Testis (tissue), 3 donors: ENCODE data around the gene KRT77. TPM values are rescaled to one million over a fixed set of nuclear protein-coding genes. Genes with fewer than 3 reads are reported as not detected.

ENCODE experiments used
- DNase-seq: peaks from one replicate; pipeline ENCODE4 v3.0.0-alpha.2; 2019
- H3K27ac ChIP-seq, 2 donors: fragments of 200-600 bp; sonication (generic); one replicate each; pipeline ENCODE4 v1.5.1; 2019
- H3K27me3 ChIP-seq: fragments of 200-600 bp; sonication (generic); one replicate; pipeline ENCODE4 v1.5.1; 2019
- H3K36me3 ChIP-seq: fragments of 200-600 bp; sonication (generic); one replicate; pipeline ENCODE4 v1.5.1; 2017; ENCODE audit warnings: low read depth; ENCODE audit errors: missing control alignments
- H3K4me1 ChIP-seq: fragments of 200-600 bp; sonication (generic); one replicate; pipeline ENCODE4 v1.5.1; 2019
- H3K4me3 ChIP-seq, 2 donors: fragments of 200-600 bp; sonication (generic); one replicate each; pipeline ENCODE4 v1.5.1; 2017 to 2019
- H3K9me3 ChIP-seq: fragments of 200-600 bp; sonication (generic); one replicate; pipeline ENCODE4 v1.5.1; 2017
- POLR2A ChIP-seq: fragments of 450-650 bp; IDR thresholded peaks from one replicate; pipeline ENCODE4 v1.6.1; 2017; ENCODE audit warnings: antibody characterized with exemption, mild to moderate bottlenecking, moderate library complexity
- WGBS, 2 donors: methylation state at CpG; one replicate each; pipeline ENCODE4 v1.1.5; 2018; 5-methylcytosine and 5-hydroxymethylcytosine counted together
- intact Hi-C: fragments of 100-400 bp; cut with DNase I; formaldehyde crosslinking; loops from one replicate; pipeline ENCODE4 v1.15.1; 2023; ENCODE audit warnings: low total_unique reads
- polyA plus RNA-seq: library from polyadenylated mRNA; stranded (reverse); fragments of 350-450 nt; fragmentation: Illumina TruSeq; extraction: RNeasy Lipid Tissue Mini Kit (QIAGEN cat#74804); gene quantifications from one replicate; pipeline ENCODE4 v1.2.3, GENCODE V29; 2014; ENCODE audit warnings: low read depth, low replicate concordance; ENCODE audit not compliant: insufficient read depth
- total RNA-seq, 2 donors: library from RNA; depleted of rRNA; stranded (reverse); fragments of >200 nt; gene quantifications; one replicate each; pipeline ENCODE4 v1.2.3, GENCODE V29; 2016
- TF ChIP-seq, protein P1 (sequence below), 3 experiments: fragments of 450-650 bp in 2 of 3; fragments of 200-600 bp in 1 of 3; sonication (generic) in 1 of 3; IDR thresholded peaks; one replicate each; pipeline ENCODE4 v1.5.1; 2016 to 2019; ENCODE audit warnings: antibody characterized with exemption in 3 of 3, mild to moderate bottlenecking in 2 of 3, moderate library complexity in 1 of 3

Gene KRT77
- total and polyA plus RNA-seq, 3 donors from 2014 or later = 0.33 to 0.74 TPM; not detected in 1

DNA sequence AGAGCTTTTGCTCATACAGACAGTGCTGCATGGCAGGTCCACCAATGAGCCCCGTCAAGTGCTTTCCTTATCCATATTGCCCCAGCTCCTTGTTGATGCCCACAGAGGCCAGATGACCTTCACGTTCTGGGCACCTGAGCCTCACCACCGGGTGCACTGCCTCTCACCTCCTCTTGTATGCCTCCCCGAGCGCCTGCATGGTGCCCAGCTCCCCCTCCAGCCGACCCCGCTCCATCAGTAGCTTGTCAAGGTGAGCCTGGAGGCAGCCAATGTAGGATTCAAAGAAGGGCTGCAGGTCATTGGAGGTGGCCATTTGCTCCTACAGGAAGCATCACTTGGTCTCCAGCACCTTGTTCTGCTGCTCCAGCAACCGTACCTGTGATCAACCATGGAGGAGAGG is 31.8 kb upstream of the KRT77 start:
- Histone ChIP-seq H3K36me3 (no peaks in the 10 kb centered on the region), H3K4me1 (no peaks in the 10 kb centered on the region), H3K27me3 (no peaks in the 10 kb centered on the region), H3K27ac (no peak overlapping the region), H3K4me3 (no peak overlapping the region), H3K9me3 (no peaks in the 10 kb centered on the region)
- TF ChIP-seq, protein P1, sequence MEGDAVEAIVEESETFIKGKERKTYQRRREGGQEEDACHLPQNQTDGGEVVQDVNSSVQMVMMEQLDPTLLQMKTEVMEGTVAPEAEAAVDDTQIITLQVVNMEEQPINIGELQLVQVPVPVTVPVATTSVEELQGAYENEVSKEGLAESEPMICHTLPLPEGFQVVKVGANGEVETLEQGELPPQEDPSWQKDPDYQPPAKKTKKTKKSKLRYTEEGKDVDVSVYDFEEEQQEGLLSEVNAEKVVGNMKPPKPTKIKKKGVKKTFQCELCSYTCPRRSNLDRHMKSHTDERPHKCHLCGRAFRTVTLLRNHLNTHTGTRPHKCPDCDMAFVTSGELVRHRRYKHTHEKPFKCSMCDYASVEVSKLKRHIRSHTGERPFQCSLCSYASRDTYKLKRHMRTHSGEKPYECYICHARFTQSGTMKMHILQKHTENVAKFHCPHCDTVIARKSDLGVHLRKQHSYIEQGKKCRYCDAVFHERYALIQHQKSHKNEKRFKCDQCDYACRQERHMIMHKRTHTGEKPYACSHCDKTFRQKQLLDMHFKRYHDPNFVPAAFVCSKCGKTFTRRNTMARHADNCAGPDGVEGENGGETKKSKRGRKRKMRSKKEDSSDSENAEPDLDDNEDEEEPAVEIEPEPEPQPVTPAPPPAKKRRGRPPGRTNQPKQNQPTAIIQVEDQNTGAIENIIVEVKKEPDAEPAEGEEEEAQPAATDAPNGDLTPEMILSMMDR (IDR thresholded peaks at IDR 0.05) = no peak
- no peak for TF ChIP-seq POLR2A
- no peak for DNase-seq
- WGBS, 2 donors = 82 to 95% methylated on average over 6 to 8 of the region's 8 CpGs
- intact Hi-C loops = no loop called here

DNA sequence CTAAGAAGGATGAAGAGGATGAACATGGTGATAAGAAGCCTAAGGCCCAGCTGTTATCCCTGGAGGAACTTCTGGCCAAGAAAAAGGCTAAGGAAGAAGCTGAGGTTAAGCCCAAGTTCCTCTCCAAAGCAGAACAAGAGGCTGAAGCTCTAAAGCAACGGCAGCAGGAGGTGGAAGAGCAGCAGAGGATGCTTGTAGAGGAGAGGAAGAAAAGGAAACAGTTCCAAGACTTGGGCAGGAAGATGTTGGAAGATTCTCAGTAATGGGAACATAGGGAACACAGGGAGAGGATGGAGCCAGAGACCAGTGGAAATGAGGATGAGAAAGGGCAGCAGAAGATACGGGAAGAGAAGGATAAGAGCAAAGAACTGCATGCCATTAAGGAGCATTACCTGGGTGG is 27.5 kb upstream of the KRT77 start:
- Histone ChIP-seq H3K27ac (no peak overlapping the region), H3K4me3 (no peak overlapping the region), H3K4me1 (no peaks in the 10 kb centered on the region), H3K9me3 (no peaks in the 10 kb centered on the region), H3K27me3 (no peaks in the 10 kb centered on the region), H3K36me3 (no peaks in the 10 kb centered on the region)
- WGBS, 2 donors = 51 to 65% methylated on average over 2 of the region's 2 CpGs
- no peak for TF ChIP-seq POLR2A
- TF ChIP-seq, protein P1 (IDR thresholded peaks at IDR 0.05) = no peak
- intact Hi-C loops = no loop called here
- DNase-seq = no peak

DNA sequence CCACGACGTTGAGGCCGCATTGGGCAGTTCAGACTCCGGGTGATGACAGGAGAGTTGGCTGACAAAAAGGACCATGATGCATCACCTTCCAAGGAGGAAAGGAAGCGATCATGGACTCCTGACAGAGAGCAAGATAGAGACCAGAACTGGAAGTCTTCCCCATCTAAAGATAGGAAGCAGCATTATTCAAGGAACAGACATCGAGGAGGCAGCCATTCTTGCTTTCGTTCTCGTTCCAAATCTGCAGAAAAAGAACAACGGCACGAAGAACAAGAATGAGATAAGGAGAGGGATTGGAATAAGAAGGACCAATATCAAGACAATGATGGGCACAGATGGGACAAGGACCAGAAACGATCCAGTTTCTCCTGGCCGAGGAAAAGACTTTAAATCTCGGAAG is 27.1 kb upstream of the KRT77 start:
- no peak overlapping the region for H3K27ac ChIP-seq
- no peak for TF ChIP-seq POLR2A
- TF ChIP-seq, protein P1 (IDR thresholded peaks at IDR 0.05) = no peak
- no peaks in the 10 kb centered on the region for H3K4me1 ChIP-seq
- H3K36me3 ChIP-seq = no peaks in the 10 kb centered on the region
- 83 to 84% methylated on average over 13 of the region's 13 CpGs for WGBS, 2 donors
- H3K27me3 ChIP-seq = no peaks in the 10 kb centered on the region
- no peak overlapping the region for H3K4me3 ChIP-seq
- no peak for DNase-seq
- intact Hi-C loops = no loop called here
- no peaks in the 10 kb centered on the region for H3K9me3 ChIP-seq

DNA sequence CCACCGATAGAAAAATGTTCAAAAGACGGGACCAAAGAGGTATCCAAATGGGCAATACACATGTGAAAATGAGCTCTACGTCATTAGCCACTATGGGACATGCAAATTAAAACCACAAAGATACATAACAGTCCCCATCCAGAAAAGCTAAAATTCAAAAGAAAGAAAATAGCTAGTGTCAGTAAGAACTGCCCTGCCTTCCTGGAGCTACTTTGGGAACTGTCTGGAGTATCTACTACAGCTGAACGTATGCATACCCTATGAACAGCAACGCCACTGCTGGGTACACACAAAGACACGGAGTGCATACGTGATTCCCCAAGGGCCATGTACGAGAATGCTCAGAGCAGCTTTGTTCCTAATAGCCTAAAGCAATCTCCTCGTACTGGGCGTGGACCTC is 25.8 kb upstream of the KRT77 start:
- no peaks in the 10 kb centered on the region for H3K36me3 ChIP-seq
- H3K27ac ChIP-seq = no peak overlapping the region
- H3K4me1 ChIP-seq = no peaks in the 10 kb centered on the region
- TF ChIP-seq, protein P1 (IDR thresholded peaks at IDR 0.05) = no peak
- no peak for TF ChIP-seq POLR2A
- no peaks in the 10 kb centered on the region for H3K9me3 ChIP-seq
- DNase-seq = no peak
- no peaks in the 10 kb centered on the region for H3K27me3 ChIP-seq
- H3K4me3 ChIP-seq = no peak overlapping the region
- WGBS, 2 donors = 73 to 77% methylated on average over 10 of the region's 10 CpGs
- intact Hi-C loops = no loop called here

DNA sequence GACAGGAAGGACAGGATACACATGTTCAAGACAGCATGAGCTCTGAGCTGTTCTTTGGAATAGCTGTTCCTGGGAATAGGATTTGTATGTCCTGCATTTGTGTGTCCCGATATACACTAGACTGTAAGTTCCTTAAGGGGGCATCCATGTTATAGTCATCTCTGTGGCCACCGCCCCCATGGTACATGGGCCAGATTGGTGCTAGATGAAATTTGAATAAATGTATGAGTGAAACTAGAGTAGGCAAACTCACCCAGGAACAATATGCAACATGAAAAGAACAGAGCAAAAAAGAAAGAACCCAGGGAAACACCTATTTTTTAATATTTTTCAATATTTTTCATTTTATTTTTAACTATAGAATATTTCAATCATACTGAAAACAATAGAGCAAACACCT is 25.1 kb upstream of the KRT77 start:
- no peaks in the 10 kb centered on the region for H3K36me3 ChIP-seq
- intact Hi-C loops = no loop called here
- H3K4me3 ChIP-seq = no peak overlapping the region
- no peaks in the 10 kb centered on the region for H3K4me1 ChIP-seq
- no peaks in the 10 kb centered on the region for H3K27me3 ChIP-seq
- TF ChIP-seq, protein P1 (IDR thresholded peaks at IDR 0.05) = no peak
- TF ChIP-seq POLR2A = no peak
- WGBS, 2 donors = 87 to 96% methylated on average over 2 of the region's 2 CpGs
- DNase-seq = no peak
- H3K9me3 ChIP-seq = no peaks in the 10 kb centered on the region
- no peak overlapping the region for H3K27ac ChIP-seq
